GM23248 (cell line): Measurements from ENCODE around the gene MOXD1.

Source experiments
- EZH2 ChIP-seq: fragments of 200-600 bp; sonication (generic); IDR thresholded peaks from 2 replicates; pipeline ENCODE4 v1.6.1; 2018; ENCODE audit warnings: antibody characterized with exemption, mild to moderate bottlenecking; ENCODE audit not compliant: insufficient read depth, poor library complexity, severe bottlenecking
- EZH2phosphoT487 ChIP-seq: fragments of 200-600 bp; sonication (generic); IDR thresholded peaks from 2 replicates; pipeline ENCODE4 v1.6.1; 2018; ENCODE audit warnings: antibody characterized with exemption, moderate library complexity, mild to moderate bottlenecking, low read depth; ENCODE audit not compliant: insufficient read depth

GRCh38 chr6:132268209-132268608, 133.1 kb downstream of the MOXD1 start:
- TF ChIP-seq EZH2 (no peak), EZH2phosphoT487 (no peak)
